Measurements from ENCODE around the gene PIK3R1. TPM values are rescaled to one million over a fixed set of nuclear protein-coding genes. Genes with fewer than 3 reads are reported as not detected.

The PIK3R1 gene
- total RNA-seq, 1 donor from 2014 or later: 89.7 TPM

GRCh38 chr5:68250661-68251298 lies 35.2 kb downstream of the PIK3R1 start:
- Mint-ChIP-seq H3K27me3 (no peaks in the 10 kb centered on the region), H3K4me1 (ENCODE audit: low read depth) (peaks cover 38% of the 10 kb centered on the region), H3K4me3 (ENCODE audit: low read depth) (no peak overlapping the region), H3K36me3 (ENCODE audit: insufficient read depth) (peaks cover 4% of the 10 kb centered on the region), H3K9me3 (ENCODE audit: low read depth) (no peaks in the 10 kb centered on the region), H3K27ac (peak overlapping the region; percentile 20)
- DNase-seq (ENCODE audit: low spot score, unreplicated experiment): no peak
- no peak for TF ChIP-seq CTCF (IDR thresholded peaks at IDR 0.05; ENCODE audit: unreplicated experiment)

GRCh38 chr5:68251386-68251785 lies 35.8 kb downstream of the PIK3R1 start:
- Mint-ChIP-seq H3K9me3 (ENCODE audit: low read depth) (no peaks in the 10 kb centered on the region), H3K4me1 (ENCODE audit: low read depth) (peaks cover 38% of the 10 kb centered on the region), H3K27me3 (no peaks in the 10 kb centered on the region), H3K27ac (no peak overlapping the region), H3K36me3 (ENCODE audit: insufficient read depth) (peaks cover 3% of the 10 kb centered on the region), H3K4me3 (ENCODE audit: low read depth) (no peak overlapping the region)
- no peak for DNase-seq (ENCODE audit: low spot score, unreplicated experiment)
- TF ChIP-seq CTCF (IDR thresholded peaks at IDR 0.05; ENCODE audit: unreplicated experiment): no peak

- DNase-seq (ENCODE audit: low spot score, unreplicated experiment): no peak
- peaks cover under 1% of the 10 kb centered on the region for H3K36me3 Mint-ChIP-seq (ENCODE audit: insufficient read depth)
- no peaks in the 10 kb centered on the region for H3K9me3 Mint-ChIP-seq (ENCODE audit: low read depth)
- H3K27me3 Mint-ChIP-seq: no peaks in the 10 kb centered on the region
- no peak overlapping the region for H3K27ac Mint-ChIP-seq
- TF ChIP-seq CTCF (IDR thresholded peaks at IDR 0.05; ENCODE audit: unreplicated experiment): no peak
- no peak overlapping the region for H3K4me3 Mint-ChIP-seq (ENCODE audit: low read depth)
- peaks cover 37% of the 10 kb centered on the region for H3K4me1 Mint-ChIP-seq (ENCODE audit: low read depth)
Observed at GRCh38 chr5:68251804-68252522, 36.4 kb downstream of the PIK3R1 start.

GRCh38 chr5:68252673-68253623 lies 37.4 kb downstream of the PIK3R1 start:
- Mint-ChIP-seq H3K27me3 (no peaks in the 10 kb centered on the region), H3K9me3 (ENCODE audit: low read depth) (no peaks in the 10 kb centered on the region), H3K36me3 (ENCODE audit: insufficient read depth) (no peaks in the 10 kb centered on the region), H3K4me1 (ENCODE audit: low read depth) (peaks cover 39% of the 10 kb centered on the region), H3K27ac (no peak overlapping the region), H3K4me3 (ENCODE audit: low read depth) (no peak overlapping the region)
- peak; percentile 84 for TF ChIP-seq CTCF (IDR thresholded peaks at IDR 0.05; ENCODE audit: unreplicated experiment)
- DNase-seq (ENCODE audit: low spot score, unreplicated experiment): peak; percentile 33
